ENCODE measurements around the gene FAM53A.
"Not testable (repeated sequence)": the region's sequence is repeated elsewhere in the genome, so short reads cannot be mapped to it uniquely, and the experiment has no call there.

DNA sequence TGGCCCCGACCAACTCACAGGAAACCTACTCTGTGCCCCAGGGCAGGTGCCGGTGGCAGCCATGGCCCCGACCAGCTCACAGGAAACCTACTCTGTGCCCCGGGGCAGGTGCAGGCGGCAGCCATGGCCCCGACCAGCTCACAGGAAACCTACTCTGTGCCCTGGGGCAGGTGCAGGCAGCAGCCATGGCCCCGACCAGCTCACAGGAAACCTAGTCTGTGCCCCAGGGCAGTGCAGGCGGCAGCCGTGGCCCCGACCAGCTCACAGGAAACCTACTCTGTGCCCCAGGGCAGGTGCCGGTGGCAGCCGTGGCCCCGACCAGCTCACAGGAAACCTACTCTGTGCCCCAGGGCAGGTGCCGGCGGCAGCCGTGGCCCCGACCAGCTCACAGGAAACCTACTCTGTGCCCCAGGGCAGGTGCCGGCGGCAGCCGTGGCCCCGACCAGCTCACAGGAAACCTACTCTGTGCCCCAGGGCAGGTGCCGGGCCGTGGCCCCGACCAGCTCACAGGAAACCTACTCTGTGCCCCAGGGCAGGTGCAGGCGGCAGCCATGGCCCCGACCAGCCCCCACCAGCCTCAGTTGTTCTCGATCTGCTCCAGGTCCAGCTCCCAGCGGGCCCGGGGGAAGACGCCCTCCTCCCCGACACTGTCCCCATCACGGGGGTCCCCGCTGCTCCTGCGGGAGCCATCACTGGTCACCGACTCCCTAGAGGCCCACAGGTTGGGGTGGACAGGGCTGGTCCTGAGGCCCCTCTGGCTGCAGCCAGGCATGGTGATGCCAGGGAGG is 43.2 kb downstream of the FAM53A start:
- TF ChIP-seq, protein P1, sequence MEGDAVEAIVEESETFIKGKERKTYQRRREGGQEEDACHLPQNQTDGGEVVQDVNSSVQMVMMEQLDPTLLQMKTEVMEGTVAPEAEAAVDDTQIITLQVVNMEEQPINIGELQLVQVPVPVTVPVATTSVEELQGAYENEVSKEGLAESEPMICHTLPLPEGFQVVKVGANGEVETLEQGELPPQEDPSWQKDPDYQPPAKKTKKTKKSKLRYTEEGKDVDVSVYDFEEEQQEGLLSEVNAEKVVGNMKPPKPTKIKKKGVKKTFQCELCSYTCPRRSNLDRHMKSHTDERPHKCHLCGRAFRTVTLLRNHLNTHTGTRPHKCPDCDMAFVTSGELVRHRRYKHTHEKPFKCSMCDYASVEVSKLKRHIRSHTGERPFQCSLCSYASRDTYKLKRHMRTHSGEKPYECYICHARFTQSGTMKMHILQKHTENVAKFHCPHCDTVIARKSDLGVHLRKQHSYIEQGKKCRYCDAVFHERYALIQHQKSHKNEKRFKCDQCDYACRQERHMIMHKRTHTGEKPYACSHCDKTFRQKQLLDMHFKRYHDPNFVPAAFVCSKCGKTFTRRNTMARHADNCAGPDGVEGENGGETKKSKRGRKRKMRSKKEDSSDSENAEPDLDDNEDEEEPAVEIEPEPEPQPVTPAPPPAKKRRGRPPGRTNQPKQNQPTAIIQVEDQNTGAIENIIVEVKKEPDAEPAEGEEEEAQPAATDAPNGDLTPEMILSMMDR (conservative IDR thresholded peaks at IDR 0.05): not testable (repeated sequence)
- TF ChIP-seq ZFX (IDR thresholded peaks at IDR 0.05): not testable (repeated sequence)
